Urothelium cell line (cell line): ENCODE measurements around the gene HSD3B1.

Experiments used
- DNase-seq: peaks from one replicate; pipeline ENCODE4 v3.0.0; 2011; ENCODE audit warnings: low spot score, mixed read lengths
- FAIRE-seq: peaks from 2 replicates; lab custom pipeline; 2011; peaks lifted over from hg19 to GRCh38; lab: Jason Lieb, UNC

The HSD3B1 gene

DNA sequence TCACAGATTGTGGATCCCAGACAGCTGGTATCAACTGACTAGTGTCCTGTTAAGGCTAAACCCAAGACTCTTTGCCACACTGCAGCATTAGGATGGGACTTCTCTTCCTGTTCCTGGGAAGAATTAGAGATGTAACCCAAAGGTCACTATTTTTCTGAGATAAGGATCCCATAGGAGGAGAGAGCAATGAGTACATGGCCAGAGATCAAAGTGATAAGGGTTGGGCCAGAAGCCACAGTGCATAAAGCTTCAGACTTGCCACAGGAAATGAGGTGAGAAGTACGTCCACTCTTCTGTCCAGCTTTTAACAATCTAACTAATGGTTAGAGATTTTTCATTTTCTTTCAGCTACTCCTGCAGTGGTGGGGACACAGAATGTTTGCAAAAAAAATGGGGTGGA is at the start of gene HSD3B1:
Gene HSD3B1 (plus strand): TSS at position 270 of the 400 bp plus-strand sequence. CDS start 267 bp downstream, outside the sequence.
- DNase-seq: no peak
- FAIRE-seq: no peak

DNA sequence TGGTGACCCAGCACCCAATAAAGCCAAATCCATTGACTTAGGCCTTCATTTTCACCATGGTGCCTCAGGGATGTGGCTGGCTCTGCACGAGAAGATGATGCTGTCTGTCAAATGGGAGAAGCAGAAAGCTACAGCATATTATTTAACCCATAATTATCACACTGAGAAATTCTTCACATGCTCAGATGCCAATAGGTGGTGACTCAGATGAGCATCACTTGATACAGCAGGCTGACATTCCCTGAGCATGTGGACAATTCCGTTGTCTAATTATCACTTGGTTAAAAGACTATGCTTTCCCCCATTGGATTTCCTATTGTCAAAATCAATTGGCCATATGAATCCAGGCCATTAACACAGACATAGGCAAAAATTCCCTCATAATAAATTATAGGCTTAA is 44.0 kb upstream of the HSD3B1 start:
- DNase-seq (no peak), FAIRE-seq (no peak)

DNA sequence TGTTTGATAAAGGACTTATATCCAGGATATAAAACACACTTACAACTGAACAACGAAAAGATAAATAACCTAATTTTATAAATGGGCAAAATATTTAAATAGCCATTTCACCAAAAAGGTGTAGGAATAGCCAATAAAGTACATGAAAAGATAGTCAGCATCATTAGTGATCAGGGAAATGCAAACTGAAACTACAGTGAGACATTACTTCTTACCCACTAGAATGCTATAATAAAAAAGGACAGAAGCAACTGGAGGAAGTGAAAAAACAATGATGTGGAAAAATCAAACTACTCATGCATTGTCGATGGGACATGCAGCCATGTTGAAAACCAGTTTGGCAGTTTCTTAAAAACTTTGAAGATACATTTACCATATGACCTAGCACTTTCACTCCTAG is 43.4 kb upstream of the HSD3B1 start:
- FAIRE-seq: no peak
- no peak for DNase-seq

DNA sequence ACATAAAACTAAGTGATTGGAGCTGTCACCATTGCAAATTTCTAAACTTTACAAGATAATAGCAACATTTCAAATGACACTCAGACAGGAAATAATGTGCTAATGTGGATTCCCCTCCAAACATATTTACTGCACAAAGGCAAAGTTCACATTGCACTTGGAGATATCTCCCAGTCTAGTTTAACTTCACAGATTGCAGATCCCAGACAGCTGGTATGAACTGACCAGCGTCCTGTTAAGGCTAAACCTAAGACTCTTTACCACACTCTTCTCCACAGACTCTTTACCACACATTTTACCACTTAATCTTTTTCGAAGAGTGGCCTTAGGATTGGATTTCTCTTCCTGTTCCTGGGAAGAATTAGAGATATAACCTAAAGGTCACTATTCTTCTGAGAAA is 40.6 kb upstream of the HSD3B1 start:
- FAIRE-seq (no peak), DNase-seq (no peak)

DNA sequence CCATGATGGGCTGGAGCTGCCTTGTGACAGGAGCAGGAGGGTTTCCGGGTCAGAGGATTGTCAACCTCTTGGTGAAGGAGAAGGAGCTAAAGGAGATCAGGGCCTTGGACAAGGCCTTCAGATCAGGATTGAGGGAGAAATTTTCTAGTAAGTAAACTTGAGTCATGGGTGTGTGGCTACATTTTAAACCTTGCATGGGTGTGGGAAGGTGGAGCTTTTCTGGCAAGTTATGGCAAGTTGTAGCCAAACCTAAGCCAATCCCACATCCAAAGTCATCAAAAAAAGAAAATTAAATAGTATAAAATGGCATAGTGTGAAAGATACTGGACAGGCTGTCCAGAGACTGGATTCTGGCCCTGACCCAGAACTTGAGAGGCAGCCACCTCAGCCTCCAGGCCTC is 39.8 kb upstream of the HSD3B1 start:
- FAIRE-seq: no peak
- DNase-seq: no peak

DNA sequence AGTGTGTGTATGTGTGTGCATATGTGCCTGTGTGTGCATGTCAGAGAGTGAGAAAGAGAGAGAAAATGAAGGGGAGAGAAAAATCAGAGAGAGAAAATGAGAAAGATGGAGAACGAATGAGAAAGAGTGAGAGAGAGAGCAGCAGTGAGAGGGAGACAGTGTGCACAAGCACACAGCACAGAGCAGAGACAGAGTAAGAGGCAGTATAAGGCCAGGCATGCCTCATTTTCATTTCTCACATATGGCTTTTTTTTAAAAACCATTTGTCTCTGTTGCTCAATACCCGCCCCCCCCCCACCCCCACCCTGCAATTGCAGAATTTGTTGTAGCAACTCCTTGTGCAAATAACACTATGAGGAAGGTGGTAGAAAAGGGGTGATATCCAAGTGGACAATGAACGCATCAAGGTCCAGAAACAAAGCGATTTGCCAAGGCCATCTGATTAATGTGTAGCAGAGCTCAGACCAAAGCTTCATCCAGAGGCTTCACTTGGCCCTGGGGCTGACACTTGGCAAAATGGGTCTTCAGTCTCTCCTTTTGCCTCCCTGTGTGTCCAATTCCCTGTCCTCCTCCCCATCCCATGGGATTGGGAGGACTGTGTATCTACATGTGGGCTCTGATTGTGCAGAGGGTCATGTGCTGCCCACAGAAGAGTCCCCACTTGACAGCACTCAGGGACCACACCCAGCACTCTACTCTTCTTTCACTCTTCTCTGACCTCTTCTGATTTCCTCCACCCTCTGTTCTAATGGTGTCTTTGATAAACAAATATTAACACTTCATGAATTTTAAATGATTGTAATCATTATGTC is 38.9 kb upstream of the HSD3B1 start:
- no peak for DNase-seq
- no peak for FAIRE-seq

DNA sequence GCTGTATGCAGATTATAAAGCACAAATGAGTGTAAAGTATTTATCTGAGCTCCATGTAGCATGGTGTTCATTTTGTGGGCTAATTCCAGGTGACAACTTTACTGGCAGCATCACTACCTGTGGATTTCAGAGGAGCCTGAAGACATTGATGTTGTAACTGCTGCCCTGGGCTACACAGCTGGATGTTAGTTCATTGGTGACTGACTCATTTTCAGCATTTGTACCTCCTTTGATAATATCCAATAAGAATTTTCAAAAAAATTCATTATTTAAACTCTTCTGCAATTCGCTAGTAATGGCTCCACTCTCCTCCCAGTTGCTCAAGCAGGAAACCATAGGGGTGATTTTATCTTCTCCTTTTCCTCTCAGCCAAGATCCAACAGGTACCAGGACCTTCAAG is 37.3 kb upstream of the HSD3B1 start:
- FAIRE-seq (no peak), DNase-seq (no peak)

DNA sequence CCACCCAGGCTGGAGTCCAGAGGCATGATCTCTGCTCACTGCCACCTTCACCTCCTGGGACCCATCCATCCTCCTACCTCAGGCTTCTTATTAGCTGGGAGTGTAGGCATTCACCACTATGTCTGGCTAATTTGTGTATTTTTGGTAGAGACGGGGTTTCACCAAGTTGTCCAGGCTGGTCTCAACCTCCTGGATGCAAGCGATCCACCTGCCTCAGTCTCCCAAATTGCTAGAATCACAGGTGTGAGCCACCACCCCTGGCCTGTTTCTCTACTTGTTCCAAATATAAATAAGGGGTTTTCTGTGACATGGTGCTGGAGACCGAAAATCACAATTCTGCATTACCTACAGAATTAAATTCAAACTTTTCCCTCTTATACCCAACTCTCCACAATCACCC is 36.6 kb upstream of the HSD3B1 start:
- DNase-seq (no peak), FAIRE-seq (no peak)

DNA sequence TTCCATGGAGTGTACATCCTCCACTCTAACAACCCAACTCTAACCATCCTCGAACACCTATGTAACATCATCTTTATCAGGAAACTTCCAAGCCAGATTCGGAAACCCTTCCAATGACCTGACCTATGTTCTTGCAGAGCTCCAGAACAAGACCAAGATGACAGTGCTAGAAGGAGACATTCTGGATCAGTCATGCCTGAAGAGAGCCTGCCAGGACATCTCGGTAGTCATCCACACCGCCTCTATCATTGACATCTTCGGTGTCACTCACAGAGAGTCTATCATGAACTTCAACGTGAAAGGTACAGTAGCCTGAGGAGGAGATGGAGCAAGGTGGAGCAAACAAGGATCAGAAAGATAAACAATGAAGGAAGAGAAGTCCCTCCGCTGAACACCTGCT is 36.1 kb upstream of the HSD3B1 start:
- FAIRE-seq (no peak), DNase-seq (no peak)

DNA sequence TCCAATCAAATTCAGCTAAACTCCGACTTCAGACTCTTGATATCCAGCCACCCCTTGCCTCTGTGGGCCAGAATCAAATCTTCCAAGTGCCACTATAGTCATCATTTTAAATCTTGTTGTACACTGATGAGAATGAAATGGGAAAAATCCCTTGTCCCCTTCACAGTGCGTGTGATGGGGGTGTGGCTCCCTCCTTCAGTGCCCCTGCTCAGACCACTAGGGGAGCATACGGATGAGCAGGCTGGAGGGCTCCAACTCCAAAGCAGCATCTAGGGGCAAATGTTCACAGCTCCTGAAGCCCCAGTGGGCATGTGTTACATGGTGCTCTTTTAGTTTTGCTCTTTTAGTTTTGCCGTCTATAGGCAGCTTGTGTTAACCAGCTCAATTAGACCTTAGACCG is 35.4 kb upstream of the HSD3B1 start:
- FAIRE-seq (no peak), DNase-seq (no peak)

DNA sequence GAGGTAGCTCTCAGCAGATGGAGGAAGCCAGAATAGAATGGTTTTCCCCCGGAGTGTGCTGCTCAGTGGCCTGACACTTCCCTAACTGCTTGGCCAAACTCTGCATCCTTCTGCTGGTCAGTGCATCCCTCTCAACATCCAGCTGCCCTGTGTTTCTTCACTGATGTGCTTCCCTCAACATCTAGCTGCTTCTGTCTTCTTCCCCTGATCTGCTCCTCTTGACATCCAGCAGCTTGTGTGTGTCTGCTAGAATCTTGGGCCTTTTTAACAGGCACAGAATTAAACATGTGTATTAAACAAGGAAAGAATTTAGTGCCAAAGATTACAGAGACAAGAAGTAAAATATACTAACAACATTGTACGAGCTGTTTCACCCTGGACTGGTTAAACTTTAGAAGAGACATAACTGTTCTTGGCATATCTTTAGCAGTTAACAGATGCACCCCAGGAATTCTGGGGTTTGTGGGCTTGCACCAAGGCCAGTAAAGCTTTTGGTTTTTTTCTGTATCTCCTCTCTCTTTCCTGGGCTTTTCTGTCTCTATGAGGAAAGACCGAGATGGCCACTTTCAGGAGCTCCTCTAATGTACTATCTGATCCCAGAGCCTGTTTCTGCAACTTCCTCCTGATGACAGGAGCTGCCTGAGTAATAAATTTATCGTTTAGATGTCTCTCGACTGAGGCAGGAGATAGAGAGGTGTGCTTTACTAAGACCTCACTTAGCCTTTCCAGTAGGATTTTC is 34.8 kb upstream of the HSD3B1 start:
- FAIRE-seq: no peak

DNA sequence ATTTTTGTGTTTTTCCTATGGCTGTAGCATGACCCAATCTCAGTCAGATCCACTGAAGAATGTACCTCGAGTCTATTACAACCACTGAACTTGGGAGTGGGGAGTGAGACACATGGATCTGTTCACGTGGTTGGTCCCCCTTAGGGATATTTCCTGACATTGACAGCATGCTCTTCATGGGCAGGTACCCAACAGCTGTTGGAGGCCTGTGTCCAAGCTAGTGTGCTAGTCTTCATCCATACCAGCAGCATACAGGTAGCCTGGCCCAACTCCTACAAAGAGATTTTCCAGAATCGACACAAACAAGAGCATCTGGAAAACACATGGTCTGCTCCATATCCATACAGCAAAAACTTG is 34.2 kb upstream of the HSD3B1 start:
- FAIRE-seq (no peak), DNase-seq (no peak)

More for the DNA sequence above, 34.8 kb upstream of the HSD3B1 start:
- no peak for DNase-seq

DNA sequence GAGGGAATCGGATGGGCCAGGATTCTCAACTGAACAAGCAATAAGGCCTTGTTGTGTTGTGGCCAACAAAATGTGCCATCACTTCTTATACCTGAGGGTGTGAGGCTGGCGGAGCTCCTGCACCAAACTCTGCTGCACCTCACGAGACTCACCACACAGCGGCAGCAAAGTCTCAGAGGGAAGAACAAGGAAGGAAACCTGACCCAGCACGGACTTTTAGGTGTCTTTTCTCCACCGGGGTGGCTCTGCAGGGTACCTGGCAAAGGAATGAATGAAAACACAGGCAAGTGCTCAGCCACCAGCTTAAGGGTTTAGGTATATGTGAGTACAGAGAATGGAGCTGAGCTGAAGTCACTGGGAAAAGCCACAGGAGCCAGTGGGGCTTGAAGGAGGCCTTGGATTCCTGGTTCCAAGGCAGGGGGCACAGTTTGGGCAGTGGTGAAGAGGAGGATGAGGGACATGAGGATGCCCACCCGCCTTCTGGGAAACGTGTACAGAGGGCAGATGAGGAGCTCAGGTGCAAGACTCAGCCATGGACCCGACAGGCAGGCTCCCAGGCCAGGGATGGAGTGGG is 31.1 kb upstream of the HSD3B1 start:
- FAIRE-seq (no peak), DNase-seq (peak; percentile 86)

DNA sequence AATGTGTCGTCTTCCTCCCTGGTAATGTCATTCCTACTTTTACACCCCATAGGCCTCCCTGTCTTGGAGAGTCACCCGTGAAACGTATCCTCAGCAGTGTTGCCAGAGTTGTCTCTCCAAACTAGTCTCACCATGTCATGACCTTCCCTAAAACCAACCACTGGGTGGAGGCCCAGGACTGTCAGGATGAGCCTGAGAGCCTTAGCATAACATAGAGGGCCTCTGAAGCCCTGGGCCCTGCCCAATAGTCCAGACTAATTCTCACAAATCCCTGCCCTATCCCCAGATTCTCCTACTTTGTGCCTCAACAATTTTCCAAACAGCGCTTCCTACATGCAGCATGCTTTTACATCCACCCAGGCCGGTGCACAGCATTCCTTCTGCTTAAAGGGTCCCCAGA is 29.3 kb upstream of the HSD3B1 start:
- DNase-seq (no peak), FAIRE-seq (no peak)

DNA sequence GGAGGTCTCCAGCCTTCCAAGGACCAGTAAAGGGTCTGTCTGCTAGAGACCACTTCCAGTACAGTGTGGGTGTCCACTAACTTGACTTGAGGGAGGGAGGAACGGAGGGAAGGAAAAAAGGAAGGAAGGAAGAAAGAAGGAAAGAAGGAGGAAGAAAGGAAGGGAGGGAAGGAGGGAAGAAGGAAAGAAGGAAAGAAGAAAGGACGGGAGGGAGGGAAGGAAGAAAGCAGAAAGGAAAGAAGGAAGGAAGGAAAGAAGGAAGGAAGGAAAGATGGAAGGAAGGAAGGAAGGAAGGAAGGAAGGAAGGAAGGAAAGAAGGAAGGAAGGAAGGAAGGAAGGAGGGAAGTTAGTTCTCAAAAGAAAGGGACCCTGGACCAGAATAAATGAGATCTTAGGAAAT is 26.8 kb upstream of the HSD3B1 start:
- DNase-seq (no peak), FAIRE-seq (no peak)

DNA sequence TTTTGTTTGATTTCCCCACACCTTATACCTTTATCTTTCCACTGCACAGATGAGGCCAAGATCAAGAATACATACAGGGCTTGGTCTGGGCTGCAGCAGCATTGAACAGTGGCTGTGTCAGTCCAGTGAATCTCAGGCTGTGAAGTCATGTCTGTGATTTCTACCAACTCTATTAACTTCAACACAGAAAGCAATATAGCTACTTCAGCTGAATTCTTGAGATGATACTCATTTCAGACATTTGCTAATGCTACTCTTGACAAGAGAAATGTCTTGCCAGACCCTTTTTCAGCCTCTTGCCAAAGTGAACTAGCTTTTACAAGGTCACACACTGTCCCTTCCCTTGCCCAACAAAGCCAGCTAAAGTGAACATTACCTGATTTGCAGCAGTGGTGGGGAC is 25.1 kb upstream of the HSD3B1 start:
- FAIRE-seq (no peak), DNase-seq (no peak)

DNA sequence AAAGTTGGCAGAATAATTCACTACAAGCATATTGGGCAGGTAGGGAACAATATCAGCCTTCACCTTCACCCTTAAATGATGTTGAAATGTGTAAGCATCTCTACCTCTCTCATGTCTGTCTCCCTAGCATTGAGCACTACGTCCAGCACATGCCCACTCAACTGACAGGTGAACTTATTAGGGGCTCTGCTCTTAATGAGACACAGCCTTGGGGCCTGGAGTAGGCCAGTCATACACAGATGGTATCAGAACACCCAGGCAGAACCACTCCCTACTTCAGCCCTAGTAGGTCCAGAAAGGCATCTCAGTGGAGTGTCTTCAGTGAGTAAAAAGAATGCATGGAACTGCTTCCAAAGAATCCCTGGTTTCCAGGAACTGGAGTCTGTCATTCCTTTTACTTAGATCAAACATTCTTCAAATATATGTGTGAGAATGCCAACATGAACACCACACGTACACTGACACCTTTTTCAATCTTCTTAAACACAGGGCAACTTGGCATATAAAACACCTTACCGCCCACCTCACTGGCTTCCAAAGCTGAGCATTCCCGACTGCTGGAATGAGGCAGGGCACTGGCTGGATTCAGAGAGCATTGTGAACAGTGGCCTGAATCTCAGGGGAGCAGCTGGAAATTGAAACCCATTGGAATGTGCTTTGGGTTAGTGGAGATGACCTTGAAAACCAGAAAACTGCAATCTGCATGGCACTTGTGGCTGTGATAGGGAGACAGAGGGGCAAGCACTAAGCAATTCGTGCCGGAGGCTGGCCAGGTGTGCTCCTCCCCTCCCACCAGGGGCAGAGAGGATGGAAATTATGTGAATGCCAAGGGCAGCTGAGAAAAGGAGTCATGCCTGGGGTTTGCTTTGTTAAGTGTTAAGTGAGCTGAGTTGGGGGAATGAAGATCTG is 24.2 kb upstream of the HSD3B1 start:
- DNase-seq (no peak), FAIRE-seq (peak; percentile 77)

DNA sequence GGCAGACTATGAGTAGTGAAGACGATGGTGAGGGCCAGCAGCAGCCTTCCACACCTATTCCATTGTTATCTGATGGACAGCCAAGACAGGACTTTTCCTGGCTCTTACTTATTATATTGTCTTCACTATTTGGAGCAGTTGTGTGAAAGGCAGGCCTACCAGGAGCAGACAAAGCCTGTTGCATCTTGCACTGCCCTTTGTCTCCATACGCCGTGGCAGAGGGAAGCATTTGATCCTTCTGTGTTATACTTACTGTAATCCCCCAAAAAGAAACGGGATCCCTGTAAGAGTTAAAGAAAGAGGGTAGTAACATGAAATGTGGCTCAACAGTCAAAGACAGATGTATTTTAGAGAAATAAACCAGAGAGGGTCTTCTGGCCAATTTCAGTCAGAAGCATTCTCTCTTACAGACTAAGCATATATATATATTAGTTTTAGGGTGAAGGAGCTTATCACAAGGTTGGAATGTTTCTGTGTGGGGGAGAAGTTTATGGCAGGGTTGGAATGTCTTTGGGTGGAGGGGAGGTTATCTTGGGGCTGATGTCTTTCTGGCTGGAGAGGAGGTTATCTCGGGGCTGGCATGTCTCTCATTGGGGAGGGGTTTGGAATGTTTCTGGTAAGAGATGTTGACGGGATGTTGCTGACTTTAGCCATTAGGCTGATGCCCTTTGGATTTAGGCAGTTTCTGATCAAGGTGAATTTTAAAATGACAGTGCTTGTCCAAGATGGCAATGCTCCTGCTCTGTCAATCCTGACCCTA is 23.4 kb upstream of the HSD3B1 start:
- FAIRE-seq: no peak

DNA sequence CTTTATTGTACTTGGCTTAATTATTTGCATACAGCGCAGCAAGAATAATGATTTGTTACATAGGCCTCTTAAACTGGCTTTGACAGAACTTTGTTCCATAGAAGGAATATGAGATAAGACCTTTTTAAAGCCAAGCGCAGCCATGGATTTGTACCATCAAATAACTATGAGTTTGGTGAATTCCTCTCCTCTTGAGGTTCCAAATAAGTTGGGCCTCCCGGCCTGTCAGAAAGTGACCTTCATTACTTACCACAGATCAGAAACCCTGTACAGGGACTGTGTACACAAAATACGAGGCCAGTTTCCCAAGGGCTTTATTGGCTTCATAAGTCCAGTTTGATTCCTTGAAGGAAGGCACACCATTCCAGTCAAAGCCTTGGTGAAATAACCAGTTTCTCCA is 21.8 kb upstream of the HSD3B1 start:
- FAIRE-seq: no peak
- no peak for DNase-seq

More for the DNA sequence above, 23.4 kb upstream of the HSD3B1 start:
- no peak for DNase-seq

DNA sequence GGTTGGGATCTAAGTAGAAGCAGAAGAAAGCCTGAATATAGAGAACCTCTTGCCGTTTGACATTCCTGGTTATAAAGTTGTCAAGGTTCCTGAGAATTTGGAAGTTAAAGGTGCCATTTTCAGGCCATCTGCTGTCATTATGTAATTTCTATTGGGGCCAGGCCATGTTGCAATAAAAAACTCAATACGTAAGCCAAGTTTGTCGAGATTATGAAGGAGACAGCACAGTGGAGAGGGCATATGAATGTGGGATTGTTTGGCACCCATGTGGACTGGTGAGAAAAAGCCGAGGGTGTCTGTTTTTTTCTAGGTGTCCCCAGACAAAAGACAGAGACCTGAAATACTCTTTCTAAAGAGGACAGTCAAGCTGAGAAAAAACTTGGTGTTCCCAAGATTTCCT is 18.8 kb upstream of the HSD3B1 start:
- FAIRE-seq: no peak
- DNase-seq: no peak
